WTC11 (cell line): ENCODE measurements around the gene ERCC8.
"Not testable (repeated sequence)": the region's sequence is repeated elsewhere in the genome, so short reads cannot be mapped to it uniquely, and the experiment has no call there.

ENCODE experiments used
- FOXP1 ChIP-seq: sonication (generic); formaldehyde crosslinking; IDR thresholded peaks from 2 replicates; pipeline ENCODE4 v1.8.0; 2022; ENCODE audit warnings: missing genetic modification reagents, mild to moderate bottlenecking, moderate library complexity, borderline replicate concordance
- JUN ChIP-seq: sonication (generic); formaldehyde crosslinking; IDR thresholded peaks from 2 replicates; pipeline ENCODE4 v1.8.0; 2023; ENCODE audit warnings: mild to moderate bottlenecking, missing genetic modification reagents
- MAX ChIP-seq: sonication (generic); formaldehyde crosslinking; IDR thresholded peaks from 2 replicates; pipeline ENCODE4 v1.8.0; 2022; ENCODE audit warnings: mild to moderate bottlenecking, missing genetic modification reagents
- NR3C1 ChIP-seq: sonication (generic); formaldehyde crosslinking; conservative IDR thresholded peaks from 2 replicates; pipeline ENCODE4 v1.8.1; 2023; ENCODE audit warnings: low read depth, mild to moderate bottlenecking, missing genetic modification reagents
- TEAD4 ChIP-seq: sonication (generic); formaldehyde crosslinking; IDR thresholded peaks from 2 replicates; pipeline ENCODE4 v1.8.0; 2022; ENCODE audit warnings: mild to moderate bottlenecking, missing genetic modification reagents
- ZBTB43 ChIP-seq: sonication (generic); formaldehyde crosslinking; IDR thresholded peaks from 2 replicates; pipeline ENCODE4 v1.8.1; 2023; ENCODE audit warnings: mild to moderate bottlenecking, missing genetic modification reagents
- ZNF671 ChIP-seq: fragments of 250-450 bp; sonication (Bioruptor Pico); IDR thresholded peaks from 2 replicates; pipeline ENCODE4 v1.8.0; 2021; ENCODE audit warnings: mild to moderate bottlenecking
- TF ChIP-seq, protein P1 (sequence below): sonication (generic); formaldehyde crosslinking; IDR thresholded peaks from 2 replicates; pipeline ENCODE4 v1.8.1; 2022; ENCODE audit warnings: low read depth, missing genetic modification reagents, borderline replicate concordance
- TF ChIP-seq, protein P2 (sequence below): sonication (generic); formaldehyde crosslinking; IDR thresholded peaks from 2 replicates; pipeline ENCODE4 v1.8.1; 2023; ENCODE audit warnings: mild to moderate bottlenecking, missing genetic modification reagents, moderate library complexity
- TF ChIP-seq, protein P3 (sequence below): fragments of 200-600 bp; IDR thresholded peaks from 2 replicates; pipeline ENCODE4 v1.8.0; 2022; ENCODE audit warnings: antibody characterized with exemption
- TF ChIP-seq, protein P4 (sequence below): sonication (generic); formaldehyde crosslinking; IDR thresholded peaks from 2 replicates; pipeline ENCODE4 v1.8.1; 2022; ENCODE audit warnings: mild to moderate bottlenecking, moderate library complexity, missing genetic modification reagents

DNA sequence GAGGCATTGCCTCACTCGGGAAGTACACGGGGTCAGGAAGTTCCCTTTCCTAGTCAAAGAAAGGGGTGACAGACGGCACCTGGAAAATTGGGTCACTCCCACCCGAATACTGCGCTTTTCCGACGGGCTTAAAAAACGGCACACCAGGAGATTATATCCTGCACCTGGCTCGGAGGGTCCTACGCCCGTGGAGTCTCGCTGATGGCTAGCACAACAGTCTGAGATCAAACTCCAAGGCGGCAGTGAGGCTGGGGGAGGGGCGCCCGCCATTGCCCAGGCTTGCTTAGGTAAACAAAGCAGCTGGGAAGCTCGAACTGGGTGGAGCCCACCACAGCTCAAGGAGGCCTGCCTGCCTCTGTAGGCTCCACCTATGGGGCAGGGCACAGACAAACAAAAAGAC, 84.3 kb downstream of the ERCC8 start:
- TF ChIP-seq, protein P1, sequence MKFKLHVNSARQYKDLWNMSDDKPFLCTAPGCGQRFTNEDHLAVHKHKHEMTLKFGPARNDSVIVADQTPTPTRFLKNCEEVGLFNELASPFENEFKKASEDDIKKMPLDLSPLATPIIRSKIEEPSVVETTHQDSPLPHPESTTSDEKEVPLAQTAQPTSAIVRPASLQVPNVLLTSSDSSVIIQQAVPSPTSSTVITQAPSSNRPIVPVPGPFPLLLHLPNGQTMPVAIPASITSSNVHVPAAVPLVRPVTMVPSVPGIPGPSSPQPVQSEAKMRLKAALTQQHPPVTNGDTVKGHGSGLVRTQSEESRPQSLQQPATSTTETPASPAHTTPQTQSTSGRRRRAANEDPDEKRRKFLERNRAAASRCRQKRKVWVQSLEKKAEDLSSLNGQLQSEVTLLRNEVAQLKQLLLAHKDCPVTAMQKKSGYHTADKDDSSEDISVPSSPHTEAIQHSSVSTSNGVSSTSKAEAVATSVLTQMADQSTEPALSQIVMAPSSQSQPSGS = not testable (repeated sequence)
- TF ChIP-seq, protein P2, sequence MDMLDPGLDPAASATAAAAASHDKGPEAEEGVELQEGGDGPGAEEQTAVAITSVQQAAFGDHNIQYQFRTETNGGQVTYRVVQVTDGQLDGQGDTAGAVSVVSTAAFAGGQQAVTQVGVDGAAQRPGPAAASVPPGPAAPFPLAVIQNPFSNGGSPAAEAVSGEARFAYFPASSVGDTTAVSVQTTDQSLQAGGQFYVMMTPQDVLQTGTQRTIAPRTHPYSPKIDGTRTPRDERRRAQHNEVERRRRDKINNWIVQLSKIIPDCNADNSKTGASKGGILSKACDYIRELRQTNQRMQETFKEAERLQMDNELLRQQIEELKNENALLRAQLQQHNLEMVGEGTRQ = not testable (repeated sequence)
- TF ChIP-seq, protein P3, sequence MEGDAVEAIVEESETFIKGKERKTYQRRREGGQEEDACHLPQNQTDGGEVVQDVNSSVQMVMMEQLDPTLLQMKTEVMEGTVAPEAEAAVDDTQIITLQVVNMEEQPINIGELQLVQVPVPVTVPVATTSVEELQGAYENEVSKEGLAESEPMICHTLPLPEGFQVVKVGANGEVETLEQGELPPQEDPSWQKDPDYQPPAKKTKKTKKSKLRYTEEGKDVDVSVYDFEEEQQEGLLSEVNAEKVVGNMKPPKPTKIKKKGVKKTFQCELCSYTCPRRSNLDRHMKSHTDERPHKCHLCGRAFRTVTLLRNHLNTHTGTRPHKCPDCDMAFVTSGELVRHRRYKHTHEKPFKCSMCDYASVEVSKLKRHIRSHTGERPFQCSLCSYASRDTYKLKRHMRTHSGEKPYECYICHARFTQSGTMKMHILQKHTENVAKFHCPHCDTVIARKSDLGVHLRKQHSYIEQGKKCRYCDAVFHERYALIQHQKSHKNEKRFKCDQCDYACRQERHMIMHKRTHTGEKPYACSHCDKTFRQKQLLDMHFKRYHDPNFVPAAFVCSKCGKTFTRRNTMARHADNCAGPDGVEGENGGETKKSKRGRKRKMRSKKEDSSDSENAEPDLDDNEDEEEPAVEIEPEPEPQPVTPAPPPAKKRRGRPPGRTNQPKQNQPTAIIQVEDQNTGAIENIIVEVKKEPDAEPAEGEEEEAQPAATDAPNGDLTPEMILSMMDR = not testable (repeated sequence)
- TF ChIP-seq, protein P4, sequence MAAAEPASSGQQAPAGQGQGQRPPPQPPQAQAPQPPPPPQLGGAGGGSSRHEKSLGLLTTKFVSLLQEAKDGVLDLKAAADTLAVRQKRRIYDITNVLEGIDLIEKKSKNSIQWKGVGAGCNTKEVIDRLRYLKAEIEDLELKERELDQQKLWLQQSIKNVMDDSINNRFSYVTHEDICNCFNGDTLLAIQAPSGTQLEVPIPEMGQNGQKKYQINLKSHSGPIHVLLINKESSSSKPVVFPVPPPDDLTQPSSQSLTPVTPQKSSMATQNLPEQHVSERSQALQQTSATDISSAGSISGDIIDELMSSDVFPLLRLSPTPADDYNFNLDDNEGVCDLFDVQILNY (CRISPR knock-in tag) = not testable (repeated sequence)
- not testable (repeated sequence) for TF ChIP-seq ZNF671 (CRISPR knock-in tag); JUN; MAX (CRISPR knock-in tag); NR3C1 (CRISPR knock-in tag); ZBTB43 (CRISPR knock-in tag); FOXP1 (CRISPR knock-in tag); TEAD4 (CRISPR knock-in tag)
